ENCODE results near the gene DUS1L. TPM values are rescaled to one million over a fixed set of nuclear protein-coding genes. Genes with fewer than 3 reads are reported as not detected.
A peak's percentile ranks its signal among the peaks of the same experiment; 100 is the strongest.

Gene DUS1L
- total RNA-seq = 100 to 1,000 TPM; 118 to 131 TPM

DNA sequence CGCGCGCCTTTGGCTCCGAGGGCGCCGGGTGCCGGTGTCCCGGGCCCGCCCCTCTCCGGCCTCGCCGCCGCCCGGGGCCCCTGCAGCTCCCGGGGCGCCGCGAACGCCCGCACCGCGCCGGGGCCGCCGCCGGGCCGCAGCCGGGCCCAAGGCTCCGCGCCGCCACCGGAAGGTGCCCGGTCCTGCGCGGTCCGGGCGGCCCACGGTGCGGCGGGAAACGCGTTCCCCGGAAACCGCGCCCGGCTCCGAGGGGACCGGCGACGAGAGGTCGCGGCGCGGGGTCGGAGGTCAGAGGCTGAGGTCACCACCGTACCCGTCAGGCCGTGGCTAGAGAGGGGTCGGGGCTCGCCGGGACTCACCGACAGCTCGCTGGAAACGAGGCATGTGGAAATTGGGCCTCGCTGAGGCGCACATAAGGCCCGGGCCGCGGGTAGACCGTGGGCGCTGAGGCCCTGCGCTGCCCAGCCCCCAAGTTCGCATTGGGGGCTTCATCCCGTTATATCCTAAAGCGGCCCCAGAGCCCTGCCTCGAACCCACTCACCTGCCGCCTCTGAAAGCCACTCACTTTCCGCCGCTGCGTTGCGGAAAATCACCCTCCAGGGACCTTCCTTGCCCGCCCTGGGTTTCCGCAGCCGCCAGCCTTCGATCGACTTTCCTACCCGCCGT is at the start of gene DUS1L:
TSS of gene DUS1L (minus strand) at position 167 of the 666 bp plus-strand sequence. CDS start 745 bp downstream, outside the sequence.
- ChIA-PET POLR2A (interaction anchor here (0.6 to 2.3 kb wide), 7 partner anchors 9 to 33 kb away, joined by 3 to 5 read pairs (median 4); partner anchors contain the start of gene DCXR), CTCF (interaction anchor here (0.6 to 4.4 kb wide), 5 partner anchors 35 to 196 kb away, joined by 3 to 17 read pairs (median 4); no protein-coding TSS in a partner anchor)
- peak within 1 kb of the TSS; percentile 85 for H3K4me3 Mint-ChIP-seq
- H3K36me3 Mint-ChIP-seq = peaks cover 2% of the 10 kb centered on the region
- intact Hi-C loops (cut with micrococcal nuclease) = loop anchor here (10.0 kb wide), 1 partner anchor 89 kb away; no protein-coding TSS in a partner anchor
- peak; percentile 78 for DNase-seq
- H3K27me3 Mint-ChIP-seq = no peaks in the 10 kb centered on the region
- H3K27ac Mint-ChIP-seq = peak within 1 kb of the TSS; percentile 82
- H3K4me1 Mint-ChIP-seq (ENCODE audit: low read depth) = peaks cover 9% of the 10 kb centered on the region
- H3K9me3 Mint-ChIP-seq = no peaks in the 10 kb centered on the region

GRCh38 chr17:82114872-82115271 is 49.3 kb upstream of the DUS1L start:
- CTCF ChIA-PET = no interaction called here
- Mint-ChIP-seq H3K27me3 (no peaks in the 10 kb centered on the region), H3K27ac (no peak overlapping the region), H3K4me1 (ENCODE audit: low read depth) (peaks cover 10% of the 10 kb centered on the region), H3K36me3 (no peaks in the 10 kb centered on the region), H3K9me3 (no peaks in the 10 kb centered on the region), H3K4me3 (no peak overlapping the region)
- intact Hi-C loops (cut with micrococcal nuclease) = no loop called here
- DNase-seq = no peak
- POLR2A ChIA-PET = no interaction called here

DNA sequence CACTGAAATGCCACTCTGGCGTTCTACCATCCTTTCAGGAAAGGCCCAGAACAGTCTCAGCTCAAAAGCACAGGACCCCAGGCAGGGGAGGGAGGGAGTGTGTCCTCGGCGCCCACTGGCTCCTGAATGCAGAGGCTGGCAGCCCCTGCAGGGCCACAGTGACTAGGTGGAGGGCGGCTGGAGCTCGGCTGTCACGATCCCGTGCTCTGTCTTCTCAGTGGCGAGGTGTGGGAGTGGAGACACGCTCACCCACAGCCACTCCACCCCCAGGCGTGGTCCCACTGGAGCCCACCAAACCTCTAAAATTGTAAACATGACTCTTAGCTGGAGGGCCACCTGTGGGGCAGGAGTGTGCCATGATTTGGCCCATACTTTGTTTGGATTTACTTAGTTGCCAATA is 48.8 kb upstream of the DUS1L start:
- Mint-ChIP-seq H3K4me1 (ENCODE audit: low read depth) (peaks cover 8% of the 10 kb centered on the region), H3K27me3 (no peaks in the 10 kb centered on the region), H3K36me3 (no peaks in the 10 kb centered on the region), H3K4me3 (no peak overlapping the region), H3K9me3 (no peaks in the 10 kb centered on the region), H3K27ac (no peak overlapping the region)
- ChIA-PET CTCF (no interaction called here), POLR2A (no interaction called here)
- no peak for DNase-seq
- intact Hi-C loops (cut with micrococcal nuclease) = no loop called here

- H3K27me3 Mint-ChIP-seq = no peaks in the 10 kb centered on the region
- ChIA-PET CTCF (no interaction called here), POLR2A (no interaction called here)
- H3K27ac Mint-ChIP-seq = no peak overlapping the region
- no peaks in the 10 kb centered on the region for H3K36me3 Mint-ChIP-seq
- DNase-seq = no peak
- intact Hi-C loops (cut with micrococcal nuclease) = no loop called here
- no peak overlapping the region for H3K4me3 Mint-ChIP-seq
- no peaks in the 10 kb centered on the region for H3K9me3 Mint-ChIP-seq
- peaks cover 6% of the 10 kb centered on the region for H3K4me1 Mint-ChIP-seq (ENCODE audit: low read depth)
Measured at GRCh38 chr17:82113941-82114340, 48.3 kb upstream of the DUS1L start.

GRCh38 chr17:82113422-82113821 is 47.8 kb upstream of the DUS1L start:
- peaks cover 9% of the 10 kb centered on the region for H3K4me1 Mint-ChIP-seq (ENCODE audit: low read depth)
- H3K27ac Mint-ChIP-seq = no peak overlapping the region
- POLR2A ChIA-PET = no interaction called here
- CTCF ChIA-PET = no interaction called here
- no peaks in the 10 kb centered on the region for H3K9me3 Mint-ChIP-seq
- no peak for DNase-seq
- H3K36me3 Mint-ChIP-seq = no peaks in the 10 kb centered on the region
- intact Hi-C loops (cut with micrococcal nuclease) = no loop called here
- no peak overlapping the region for H3K4me3 Mint-ChIP-seq
- no peaks in the 10 kb centered on the region for H3K27me3 Mint-ChIP-seq

- POLR2A ChIA-PET = no interaction called here
- intact Hi-C loops (cut with micrococcal nuclease) = no loop called here
- no peak for DNase-seq
- Mint-ChIP-seq H3K36me3 (no peaks in the 10 kb centered on the region), H3K4me3 (no peak overlapping the region), H3K27me3 (no peaks in the 10 kb centered on the region), H3K27ac (no peak overlapping the region), H3K9me3 (no peaks in the 10 kb centered on the region), H3K4me1 (ENCODE audit: low read depth) (peaks cover 9% of the 10 kb centered on the region)
- CTCF ChIA-PET = no interaction called here
Measured at GRCh38 chr17:82112914-82113311, 47.3 kb upstream of the DUS1L start.

DNA sequence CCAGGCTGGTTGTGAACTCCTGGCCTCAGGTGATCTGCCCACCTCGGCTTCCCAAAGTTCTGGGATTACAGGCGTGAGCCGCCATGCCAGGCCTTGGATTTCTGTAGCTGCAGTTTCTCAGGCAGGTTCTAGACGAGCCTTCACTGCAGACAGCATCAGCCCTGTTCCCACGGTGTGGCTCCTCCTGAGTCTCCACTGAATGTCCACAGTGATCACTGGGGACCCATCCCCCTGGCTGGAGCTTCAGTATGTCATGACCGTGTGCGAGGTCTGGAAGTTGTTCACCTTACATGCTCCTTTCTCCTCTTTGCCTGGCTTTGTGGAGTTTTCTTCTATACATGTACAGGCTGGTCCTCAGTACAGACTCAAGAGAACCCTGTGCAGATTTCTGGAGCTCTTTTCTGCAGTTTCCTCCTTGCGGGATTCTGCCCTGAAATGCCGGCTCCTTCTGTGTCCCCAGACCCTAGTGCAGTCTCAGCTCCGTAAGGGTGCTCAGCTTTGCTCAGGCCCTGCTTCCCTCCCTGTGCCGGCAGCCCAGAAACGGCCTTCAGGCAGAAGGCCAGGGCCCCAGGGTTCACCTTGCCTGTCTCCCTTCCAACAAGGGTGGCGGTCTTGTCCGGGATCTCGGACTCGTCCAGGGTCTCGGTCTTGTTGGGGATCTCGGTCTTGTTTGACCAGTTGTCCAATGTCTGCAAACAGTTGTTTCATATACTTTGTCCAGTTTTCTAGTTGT is 46.7 kb upstream of the DUS1L start:
- Mint-ChIP-seq H3K27ac (no peak overlapping the region), H3K27me3 (no peaks in the 10 kb centered on the region), H3K4me1 (ENCODE audit: low read depth) (peaks cover 11% of the 10 kb centered on the region), H3K9me3 (no peaks in the 10 kb centered on the region), H3K36me3 (no peaks in the 10 kb centered on the region), H3K4me3 (no peak overlapping the region)
- intact Hi-C loops (cut with micrococcal nuclease) = no loop called here
- CTCF ChIA-PET = no interaction called here
- POLR2A ChIA-PET = no interaction called here
- no peak for DNase-seq

DNA sequence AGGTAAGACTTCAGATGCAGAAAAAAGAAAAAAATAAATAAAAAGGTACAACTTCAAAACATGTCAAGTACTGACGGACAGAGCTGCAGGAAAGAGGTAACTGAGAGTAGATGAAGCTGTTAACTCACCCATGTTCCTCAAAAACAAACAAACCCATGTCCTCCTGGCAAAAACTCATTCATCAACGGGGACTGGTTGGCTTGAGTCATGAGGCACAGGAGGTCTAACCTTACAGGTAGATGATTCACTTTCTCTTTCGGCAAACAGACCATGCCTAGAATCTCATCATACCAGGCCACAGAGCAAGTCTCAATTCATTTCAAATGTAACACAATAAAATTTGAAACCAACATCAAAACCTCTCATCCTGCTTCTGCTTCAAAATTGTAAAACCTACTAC is 44.7 kb upstream of the DUS1L start:
- Mint-ChIP-seq H3K4me1 (ENCODE audit: low read depth) (peaks cover 24% of the 10 kb centered on the region), H3K9me3 (no peaks in the 10 kb centered on the region), H3K27me3 (no peaks in the 10 kb centered on the region), H3K4me3 (no peak overlapping the region), H3K36me3 (no peaks in the 10 kb centered on the region), H3K27ac (peak overlapping the region; percentile 52)
- POLR2A ChIA-PET = interaction anchor here (1.3 kb wide), 1 partner anchor 73 kb away, joined by 3 read pairs; the partner anchor contains the start of gene DCXR
- CTCF ChIA-PET = interaction anchor here (0.6 kb wide), 1 partner anchor 75 kb away, joined by 3 read pairs; no protein-coding TSS in a partner anchor
- intact Hi-C loops (cut with micrococcal nuclease) = loop anchor here (1.0 kb wide), 1 partner anchor 12 kb away; the partner anchor contains the start of gene FASN
- peak; percentile 58 for DNase-seq

DNA sequence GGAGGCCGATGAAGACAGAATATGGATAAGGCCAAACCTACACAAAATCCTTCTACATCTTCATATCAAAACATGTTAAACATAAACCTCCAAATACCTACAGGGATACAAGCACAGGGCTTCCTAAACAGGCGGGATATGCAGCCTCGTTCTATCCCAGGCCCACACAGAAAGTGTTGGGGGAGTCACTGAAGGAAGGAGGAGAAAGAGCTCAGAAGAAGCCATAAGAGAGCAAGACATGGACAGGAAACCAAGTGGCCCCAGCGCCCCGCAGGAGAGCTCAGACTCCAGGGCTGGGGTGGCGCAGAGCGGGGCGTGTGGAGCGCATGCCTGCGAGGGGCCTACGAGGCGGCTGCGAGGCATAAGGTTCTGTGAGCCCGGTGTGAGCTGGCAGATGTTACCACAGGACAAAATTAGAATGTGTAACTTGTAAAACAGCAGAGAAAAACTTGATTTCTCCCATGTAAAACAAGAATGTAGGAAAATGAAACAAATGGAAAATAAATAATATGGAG is 43.4 kb upstream of the DUS1L start:
- Mint-ChIP-seq H3K4me3 (no peak overlapping the region), H3K27ac (no peak overlapping the region), H3K27me3 (no peaks in the 10 kb centered on the region), H3K36me3 (peaks cover 1% of the 10 kb centered on the region), H3K4me1 (ENCODE audit: low read depth) (peaks cover 29% of the 10 kb centered on the region), H3K9me3 (no peaks in the 10 kb centered on the region)
- POLR2A ChIA-PET = interaction anchor here (0.8 kb wide), 1 partner anchor 13 kb away, joined by 3 read pairs; no protein-coding TSS in a partner anchor
- no peak for DNase-seq
- intact Hi-C loops (cut with micrococcal nuclease) = no loop called here
- CTCF ChIA-PET = interaction anchor here (0.7 kb wide), 1 partner anchor 186 kb away, joined by 3 read pairs; no protein-coding TSS in a partner anchor

DNA sequence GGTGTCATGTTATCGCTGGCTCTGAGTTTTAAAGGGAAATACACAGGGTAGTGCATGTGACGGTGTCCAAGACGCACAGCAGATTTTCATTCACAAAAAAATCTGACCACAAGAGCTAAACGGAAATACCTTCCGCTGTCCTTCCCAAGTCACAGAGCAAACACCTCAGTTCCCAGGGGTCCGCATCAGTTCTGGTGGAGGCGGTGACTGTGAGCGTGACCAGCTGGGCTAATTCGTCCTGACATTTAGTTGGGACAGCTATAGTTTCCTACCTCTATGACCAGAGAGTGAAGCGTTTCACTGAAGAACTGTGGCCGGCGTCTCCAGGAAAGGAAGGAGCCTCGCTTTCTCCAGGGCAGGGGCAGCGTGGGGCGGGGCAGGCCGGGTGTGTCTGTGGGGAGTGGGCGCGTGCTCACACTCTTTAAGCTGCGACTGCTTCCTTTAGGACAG is 42.9 kb upstream of the DUS1L start:
- no peaks in the 10 kb centered on the region for H3K9me3 Mint-ChIP-seq
- H3K4me3 Mint-ChIP-seq = no peak overlapping the region
- H3K4me1 Mint-ChIP-seq (ENCODE audit: low read depth) = peaks cover 29% of the 10 kb centered on the region
- H3K27me3 Mint-ChIP-seq = no peaks in the 10 kb centered on the region
- H3K36me3 Mint-ChIP-seq = peaks cover 1% of the 10 kb centered on the region
- ChIA-PET CTCF (interaction anchor here (0.7 kb wide), 1 partner anchor 185 kb away, joined by 3 read pairs; no protein-coding TSS in a partner anchor), POLR2A (interaction anchor here (0.8 kb wide), 1 partner anchor 13 kb away, joined by 3 read pairs; no protein-coding TSS in a partner anchor)
- intact Hi-C loops (cut with micrococcal nuclease) = no loop called here
- DNase-seq = no peak
- no peak overlapping the region for H3K27ac Mint-ChIP-seq

- Mint-ChIP-seq H3K4me1 (ENCODE audit: low read depth) (peaks cover 29% of the 10 kb centered on the region), H3K9me3 (no peaks in the 10 kb centered on the region), H3K4me3 (no peak overlapping the region), H3K36me3 (peaks cover 1% of the 10 kb centered on the region), H3K27ac (peak overlapping the region; percentile 28), H3K27me3 (no peaks in the 10 kb centered on the region)
- ChIA-PET CTCF (no interaction called here), POLR2A (no interaction called here)
- intact Hi-C loops (cut with micrococcal nuclease) = no loop called here
- no peak for DNase-seq
Measured at GRCh38 chr17:82108038-82108437, 42.4 kb upstream of the DUS1L start.

GRCh38 chr17:82107341-82107860 is 41.8 kb upstream of the DUS1L start:
- intact Hi-C loops (cut with micrococcal nuclease) = no loop called here
- peaks cover 29% of the 10 kb centered on the region for H3K4me1 Mint-ChIP-seq (ENCODE audit: low read depth)
- no peak overlapping the region for H3K4me3 Mint-ChIP-seq
- H3K27ac Mint-ChIP-seq = peak overlapping the region; percentile 96
- peak; percentile 37 for DNase-seq
- H3K36me3 Mint-ChIP-seq = peaks cover 1% of the 10 kb centered on the region
- H3K9me3 Mint-ChIP-seq = no peaks in the 10 kb centered on the region
- CTCF ChIA-PET = interaction anchor here (1.5 kb wide), 2 partner anchors 45 to 47 kb away, joined by 7 to 11 read pairs; no protein-coding TSS in a partner anchor
- H3K27me3 Mint-ChIP-seq = no peaks in the 10 kb centered on the region
- POLR2A ChIA-PET = interaction anchor here (0.5 to 1.6 kb wide), 4 partner anchors 9 to 94 kb away, joined by 3 to 8 read pairs (median 4); partner anchors contain the start of genes CENPX, FASN and LRRC45
